ENCODE measurements around the gene PPME1.
"Not testable (repeated sequence)": the region's sequence is repeated elsewhere in the genome, so short reads cannot be mapped to it uniquely, and the experiment has no call there.

PPME1 gene

DNA sequence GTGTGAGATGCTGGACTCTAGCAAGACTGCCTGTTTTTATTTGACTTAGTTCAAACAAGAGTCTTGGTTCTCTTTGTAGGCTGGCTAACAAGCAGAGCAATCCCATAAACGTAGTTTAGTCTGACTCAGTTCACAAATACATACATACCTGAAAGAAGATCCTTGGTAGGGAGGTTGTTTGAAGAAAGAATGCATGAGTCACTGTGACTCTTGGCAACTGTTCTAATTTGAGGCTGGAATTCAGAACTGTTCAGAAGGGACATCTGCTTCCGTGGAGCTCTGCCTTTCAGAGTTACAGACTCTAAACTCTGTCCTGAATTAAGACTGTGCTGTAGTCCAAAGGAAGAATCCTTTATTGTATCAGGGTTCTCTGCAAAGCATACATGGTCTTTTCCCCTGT lies 32.5 kb upstream of the PPME1 start:
- no peak overlapping the region for H3K4me2 ChIP-seq
- no peaks in the 10 kb centered on the region for H3K4me1 ChIP-seq
- no peak overlapping the region for H3K27ac ChIP-seq

DNA sequence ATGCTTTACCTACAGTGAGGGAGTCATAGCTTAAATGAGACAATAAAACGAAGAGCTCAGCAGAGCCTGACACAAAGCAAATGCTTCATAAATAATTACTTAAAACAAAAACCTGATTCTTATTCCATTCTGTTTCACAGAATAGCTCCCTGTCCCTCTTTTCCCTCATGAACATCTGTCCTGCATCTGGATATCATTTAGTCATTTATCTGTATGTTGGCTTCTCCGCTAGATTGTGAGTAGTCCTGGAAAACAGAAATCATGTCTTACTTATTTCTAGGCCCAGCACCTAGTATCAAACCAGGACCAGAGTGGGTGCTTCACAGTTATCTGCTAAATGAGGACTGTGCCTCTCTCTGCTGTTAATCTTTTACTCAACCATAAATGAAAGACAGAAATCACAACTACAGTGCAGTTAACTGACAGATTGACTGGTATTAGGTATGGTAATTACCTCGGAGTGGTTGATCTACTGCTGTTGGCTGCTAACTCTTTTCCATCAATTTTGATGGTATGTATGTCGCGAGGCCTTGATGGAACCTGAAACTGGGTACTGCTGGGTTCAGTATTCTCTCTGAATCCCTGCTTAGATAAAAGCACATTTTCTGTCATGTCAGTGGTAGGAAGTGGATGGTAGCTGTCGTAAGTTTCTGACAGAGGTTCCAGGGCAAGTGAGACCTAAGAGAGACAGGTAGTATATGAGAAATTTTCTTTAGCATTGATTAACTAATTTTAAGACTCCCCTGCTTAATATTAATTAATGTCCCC lies 31.8 kb upstream of the PPME1 start:
- no peak overlapping the region for H3K4me2 ChIP-seq
- no peak for TF ChIP-seq Cebpa-rat (IDR thresholded peaks at IDR 0.05)
- H3K9ac ChIP-seq, result no peak overlapping the region
- no peaks in the 10 kb centered on the region for H3K9me3 ChIP-seq (replicated peaks in 1 of 11)
- H3K27me3 ChIP-seq, result no peaks in the 10 kb centered on the region
- no peaks in the 10 kb centered on the region for H4K20me1 ChIP-seq
- H3K36me3 ChIP-seq, result peaks cover 51 to 68% (median 57%) of the 10 kb centered on the region in 11 experiments
- H3K4me1 ChIP-seq, result no peaks in the 10 kb centered on the region
- H3K4me3 ChIP-seq, result no peak overlapping the region
- no peak overlapping the region for H3K27ac ChIP-seq

More for the DNA sequence above, 32.5 kb upstream of the PPME1 start:
- Histone ChIP-seq H3K36me3 (peaks cover 56 to 74% (median 63%) of the 10 kb centered on the region in 11 experiments), H3K27me3 (no peaks in the 10 kb centered on the region), H3K4me3 (no peak overlapping the region), H3K9me3 (replicated peaks in 1 of 11) (no peaks in the 10 kb centered on the region), H3K9ac (no peak overlapping the region), H4K20me1 (no peaks in the 10 kb centered on the region)
- TF ChIP-seq Cebpa-rat (IDR thresholded peaks at IDR 0.05), result no peak

DNA sequence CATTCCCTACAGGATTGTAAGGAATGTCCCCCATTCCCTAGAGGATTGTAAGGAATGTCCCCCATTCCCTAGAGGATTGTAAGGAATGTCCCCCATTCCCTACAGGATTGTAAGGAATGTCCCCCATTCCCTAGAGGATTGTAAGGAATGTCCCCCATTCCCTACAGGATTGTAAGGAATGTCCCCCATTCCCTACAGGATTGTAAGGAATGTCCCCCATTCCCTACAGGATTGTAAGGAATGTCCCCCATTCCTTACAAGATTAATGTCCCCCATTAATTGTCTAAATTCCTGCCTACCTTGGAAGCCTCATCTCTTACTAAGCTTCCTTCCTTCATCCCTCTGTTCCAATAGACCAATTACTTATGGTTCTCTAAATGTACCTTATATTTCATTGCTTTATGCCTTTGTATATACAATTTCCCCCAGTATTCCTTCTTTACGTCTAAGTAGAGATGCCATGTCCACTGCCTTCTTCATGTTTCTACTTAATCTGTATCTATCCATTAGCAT lies 31.1 kb upstream of the PPME1 start:
- not testable (repeated sequence) for H3K27ac ChIP-seq; H4K20me1 ChIP-seq; H3K4me3 ChIP-seq; H3K9me3 ChIP-seq (replicated peaks in 1 of 11); H3K9ac ChIP-seq; H3K4me2 ChIP-seq; H3K27me3 ChIP-seq; H3K4me1 ChIP-seq
- peaks cover 49 to 68% (median 57%) of the 10 kb centered on the region in 11 experiments for H3K36me3 ChIP-seq

DNA sequence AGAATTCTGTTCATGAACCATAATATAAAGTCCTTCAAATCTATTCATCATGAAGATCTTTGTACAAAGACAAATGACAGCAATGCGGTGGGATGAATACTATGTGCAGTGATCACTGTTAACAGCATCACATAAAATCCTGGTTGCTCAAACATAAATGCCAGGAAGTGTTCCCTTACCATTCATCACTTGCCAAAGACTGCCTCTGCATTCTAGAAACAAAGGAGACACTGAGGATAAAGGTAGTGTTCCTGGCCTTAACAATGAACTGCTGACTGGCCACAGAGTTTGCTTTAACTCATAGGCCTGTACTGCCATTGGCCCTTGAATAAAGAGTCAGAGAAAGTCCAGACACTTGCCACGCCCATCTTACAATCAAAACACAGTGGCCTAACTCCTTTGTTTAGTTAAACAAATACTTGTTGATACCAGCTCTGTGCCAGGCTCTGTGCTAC lies 29.8 kb upstream of the PPME1 start:
- Histone ChIP-seq H3K9me3 (replicated peaks in 1 of 11) (peaks cover 0 to 14% (median 9%) of the 10 kb centered on the region in 11 experiments; a peak in 9 of 22 replicates), H4K20me1 (no peaks in the 10 kb centered on the region), H3K4me2 (no peak overlapping the region), H3K36me3 (peaks cover 43 to 68% (median 55%) of the 10 kb centered on the region in 11 experiments), H3K4me3 (no peak overlapping the region), H3K27me3 (no peaks in the 10 kb centered on the region), H3K9ac (no peak overlapping the region), H3K4me1 (no peaks in the 10 kb centered on the region), H3K27ac (no peak overlapping the region)
- no peak for TF ChIP-seq Cebpa-rat (IDR thresholded peaks at IDR 0.05)

DNA sequence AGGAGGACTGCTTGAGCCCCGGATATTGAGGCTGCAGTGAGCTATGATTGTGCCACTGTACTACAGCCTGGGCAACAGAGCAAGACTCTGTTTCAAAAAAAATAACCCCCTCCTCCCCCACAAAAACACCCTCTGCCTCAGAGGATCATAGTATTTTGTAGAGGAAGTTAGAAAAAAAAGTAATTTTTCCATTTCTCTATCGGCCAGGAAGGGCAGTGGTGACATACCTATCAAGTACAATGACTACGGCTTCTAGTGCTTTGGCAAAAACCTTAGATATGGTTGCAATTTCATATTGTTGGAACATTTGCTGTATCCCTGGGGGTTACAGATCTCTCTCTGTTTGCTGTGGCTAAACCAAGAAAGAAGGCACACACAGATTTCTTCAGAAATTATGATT lies 29.2 kb upstream of the PPME1 start:
- Histone ChIP-seq H4K20me1 (no peaks in the 10 kb centered on the region; a peak in 1 of 22 replicates), H3K27me3 (no peaks in the 10 kb centered on the region), H3K27ac (no peak overlapping the region), H3K9ac (no peak overlapping the region), H3K4me1 (no peaks in the 10 kb centered on the region), H3K9me3 (replicated peaks in 1 of 11) (peaks cover 0 to 14% (median 9%) of the 10 kb centered on the region in 11 experiments; a peak in 9 of 22 replicates), H3K4me3 (no peak overlapping the region), H3K4me2 (no peak overlapping the region), H3K36me3 (peaks cover 39 to 68% (median 49%) of the 10 kb centered on the region in 11 experiments)
- TF ChIP-seq Cebpa-rat (IDR thresholded peaks at IDR 0.05), result no peak

DNA sequence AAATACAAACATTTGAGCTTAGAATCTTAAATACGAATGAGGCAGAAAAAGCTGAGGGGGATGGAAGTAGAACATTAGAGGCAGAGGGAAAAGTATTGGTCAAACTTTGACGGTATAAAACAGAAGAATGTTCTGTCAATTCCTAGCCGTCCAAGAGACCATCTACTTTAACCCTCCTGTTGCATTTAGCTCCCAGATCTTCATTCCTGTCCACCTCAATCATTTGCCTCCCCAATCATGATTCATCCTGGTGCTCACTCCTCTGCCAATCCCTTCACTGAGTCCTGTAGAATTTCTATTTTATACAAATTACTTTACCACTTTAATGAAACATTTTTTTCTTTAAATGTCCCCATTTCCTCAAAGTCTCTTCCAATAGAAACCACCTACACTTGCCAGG lies 28.5 kb upstream of the PPME1 start:
- TF ChIP-seq Cebpa-rat (IDR thresholded peaks at IDR 0.05), result no peak
- Histone ChIP-seq H3K4me3 (no peak overlapping the region), H3K4me2 (no peak overlapping the region), H3K36me3 (peaks cover 36 to 68% (median 49%) of the 10 kb centered on the region in 11 experiments), H3K27me3 (no peaks in the 10 kb centered on the region), H3K27ac (no peak overlapping the region), H3K4me1 (no peaks in the 10 kb centered on the region), H4K20me1 (no peaks in the 10 kb centered on the region; a peak in 1 of 22 replicates), H3K9me3 (replicated peaks in 1 of 11) (peaks cover 0 to 14% (median 9%) of the 10 kb centered on the region in 11 experiments; a peak in 9 of 22 replicates), H3K9ac (no peak overlapping the region)

DNA sequence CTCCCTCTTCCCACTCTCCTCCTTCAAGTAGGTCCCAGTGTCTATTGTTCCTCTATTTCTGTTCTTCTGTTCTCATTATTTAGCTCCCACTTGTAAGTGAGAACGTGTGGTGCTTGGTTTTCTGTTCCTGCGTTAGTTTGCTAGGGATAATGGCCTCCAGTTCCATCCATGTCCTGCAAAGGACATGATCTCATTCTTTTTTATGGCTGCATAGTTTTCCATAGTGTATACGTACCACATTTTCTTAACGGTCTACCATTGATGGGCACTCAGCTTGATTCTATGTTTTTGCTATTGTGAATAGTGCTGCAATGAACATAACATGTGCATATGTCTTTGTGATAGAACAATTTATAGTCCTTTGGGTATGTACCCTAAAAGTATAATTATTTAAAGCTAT lies 26.5 kb upstream of the PPME1 start:
- Histone ChIP-seq H3K27me3 (no peaks in the 10 kb centered on the region), H3K4me1 (no peaks in the 10 kb centered on the region), H4K20me1 (no peaks in the 10 kb centered on the region; a peak in 1 of 22 replicates), H3K4me3 (no peak overlapping the region), H3K9me3 (replicated peaks in 1 of 11) (peaks cover 0 to 14% (median 9%) of the 10 kb centered on the region in 11 experiments; a peak in 9 of 22 replicates), H3K4me2 (no peak overlapping the region), H3K9ac (no peak overlapping the region), H3K36me3 (peaks cover 18 to 63% (median 30%) of the 10 kb centered on the region in 11 experiments), H3K27ac (no peak overlapping the region)
- TF ChIP-seq Cebpa-rat (IDR thresholded peaks at IDR 0.05), result no peak

DNA sequence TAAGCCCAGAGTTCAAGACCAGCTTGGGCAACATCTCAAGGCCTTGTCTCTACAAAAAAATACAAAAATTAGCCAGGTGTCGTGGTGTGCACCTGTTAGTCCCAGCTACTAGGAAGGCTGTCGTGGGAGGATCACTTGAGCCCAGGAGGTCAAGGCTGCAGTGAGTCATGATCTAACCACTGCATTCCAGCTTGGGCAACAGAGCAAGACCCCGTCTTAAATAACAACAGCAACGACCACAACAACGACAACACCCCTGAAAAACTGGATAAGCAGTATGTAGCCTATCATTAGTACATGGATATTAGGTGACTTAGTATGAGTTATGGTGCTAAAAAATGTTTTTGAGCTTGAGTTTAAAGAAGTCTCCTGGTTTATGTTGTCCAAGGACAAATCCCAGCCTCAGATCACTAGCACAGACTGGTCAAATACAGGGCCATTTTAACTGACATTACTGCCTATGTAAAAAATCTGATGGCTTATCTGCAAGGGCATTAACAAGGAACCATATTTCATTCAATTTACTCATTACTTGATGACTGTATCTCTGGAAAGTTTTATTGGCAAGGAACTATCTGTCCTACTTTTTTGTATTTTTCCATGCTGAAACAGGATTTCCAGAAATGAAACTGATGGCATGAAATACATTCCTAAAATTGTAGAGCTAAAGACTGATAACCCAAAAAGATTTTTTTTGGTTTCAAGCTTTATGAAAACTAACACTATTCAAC lies 23.7 kb upstream of the PPME1 start:
- Histone ChIP-seq H3K9ac (no peak overlapping the region), H3K27ac (no peak overlapping the region), H4K20me1 (no peaks in the 10 kb centered on the region; a peak in 1 of 22 replicates), H3K36me3 (peaks cover 25 to 75% (median 44%) of the 10 kb centered on the region in 11 experiments), H3K4me1 (no peaks in the 10 kb centered on the region), H3K4me3 (no peak overlapping the region), H3K4me2 (no peak overlapping the region), H3K9me3 (replicated peaks in 1 of 11) (peaks cover 0 to 14% (median 9%) of the 10 kb centered on the region in 11 experiments; a peak in 9 of 22 replicates), H3K27me3 (no peaks in the 10 kb centered on the region)
- no peak for TF ChIP-seq Cebpa-rat (IDR thresholded peaks at IDR 0.05)

DNA sequence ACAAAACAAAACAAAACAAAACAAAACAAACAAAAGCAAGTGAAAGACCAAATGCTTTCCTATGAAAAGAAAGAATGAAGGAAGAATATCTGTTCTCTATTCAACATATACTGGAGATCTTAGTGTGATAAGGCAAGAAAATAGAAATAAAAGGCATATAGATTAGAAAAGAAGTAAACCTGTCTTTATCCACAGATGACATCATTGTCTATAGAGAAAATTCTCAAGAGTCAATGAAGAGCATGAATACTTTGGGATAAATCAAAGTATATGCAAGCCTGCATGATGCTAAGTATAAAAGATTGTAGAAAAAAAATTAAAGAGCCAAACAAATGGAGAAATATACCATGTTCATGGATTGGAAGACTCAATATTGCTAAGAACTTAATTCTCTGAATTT lies 17.9 kb upstream of the PPME1 start:
- Histone ChIP-seq H3K4me1 (no peaks in the 10 kb centered on the region), H3K9ac (no peak overlapping the region), H3K4me3 (no peak overlapping the region), H3K27ac (no peak overlapping the region; a peak in 1 of 22 replicates), H3K9me3 (replicated peaks in 1 of 11) (peaks cover 0 to 17% (median 7%) of the 10 kb centered on the region in 11 experiments; a peak in 7 of 22 replicates), H4K20me1 (peaks cover 0 to 5% (median 0%) of the 10 kb centered on the region in 11 experiments; a peak in 1 of 22 replicates), H3K36me3 (peaks cover 38 to 93% (median 58%) of the 10 kb centered on the region in 11 experiments), H3K4me2 (no peak overlapping the region), H3K27me3 (no peaks in the 10 kb centered on the region)
- no peak for TF ChIP-seq Cebpa-rat (IDR thresholded peaks at IDR 0.05)
